ENCODE measurements around the gene ANKRD7. TPM values are rescaled to one million over a fixed set of nuclear protein-coding genes. Genes with fewer than 3 reads are reported as not detected.

Gene ANKRD7
- total RNA-seq, 2 experiments from 2014 or later: 0.47 to 0.66 TPM

DNA sequence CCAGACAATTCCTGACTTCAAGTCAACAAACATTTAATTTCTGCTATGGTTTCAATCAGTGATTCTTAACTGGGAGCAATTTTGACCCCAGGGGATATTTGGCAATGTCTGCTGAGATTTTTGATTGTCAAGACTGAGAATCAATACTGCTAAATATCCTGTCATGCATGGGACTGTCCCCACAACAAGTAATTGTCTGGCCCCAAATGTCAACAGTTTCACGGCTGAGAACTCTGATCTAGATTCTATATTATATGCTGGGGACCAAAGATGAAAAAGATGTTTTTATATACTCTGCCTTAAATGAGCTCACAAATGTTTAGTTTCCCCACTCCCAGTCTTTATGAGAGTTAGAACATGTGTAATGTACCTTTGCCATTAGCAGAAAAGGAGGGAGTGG, 19.2 kb downstream of the ANKRD7 start:
- ATAC-seq: no peak
- H3K4me1 Mint-ChIP-seq (ENCODE audit: low read depth): no peaks in the 10 kb centered on the region

DNA sequence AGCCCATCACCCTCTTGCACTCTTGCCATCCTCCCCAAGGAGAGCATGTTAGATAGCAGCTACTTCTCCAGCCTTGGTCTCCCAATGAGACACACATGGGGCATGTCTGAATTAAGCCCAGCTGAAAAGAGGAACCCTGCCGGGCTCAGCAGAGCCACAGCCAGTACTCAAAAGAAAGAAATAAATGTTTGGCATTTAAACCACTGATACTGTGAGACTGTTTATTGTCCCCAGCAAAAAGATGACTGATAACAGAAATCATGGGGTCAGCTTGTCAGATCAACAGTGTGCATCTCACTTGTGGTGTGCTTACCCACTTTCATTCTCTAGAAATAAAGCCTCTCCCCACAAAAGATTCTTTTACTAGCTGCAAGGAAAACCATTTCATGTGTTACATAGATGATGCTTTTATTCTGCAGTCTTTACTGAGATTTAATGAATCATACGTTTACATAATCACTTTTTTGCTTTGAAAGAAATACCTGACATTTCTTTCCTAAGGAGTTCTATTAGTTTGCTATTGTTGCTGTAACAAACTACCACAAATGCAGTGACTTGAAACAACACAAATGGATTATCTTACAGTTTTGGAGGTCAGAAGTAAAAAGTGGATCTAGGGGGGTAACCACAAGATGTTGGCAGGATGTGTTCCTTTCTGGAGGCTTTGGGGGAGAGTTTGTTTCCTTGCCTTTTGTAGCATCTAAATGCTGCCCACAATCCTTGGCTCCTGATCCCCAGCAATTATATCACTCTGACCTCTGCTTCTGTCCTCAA, 20.9 kb downstream of the ANKRD7 start:
- ChIA-PET POLR2A (no interaction called here), CTCF (no interaction called here)
- H3K4me3 Mint-ChIP-seq: no peak overlapping the region
- H3K27me3 Mint-ChIP-seq (ENCODE audit: low read depth): peaks cover 6% of the 10 kb centered on the region
- H3K9me3 Mint-ChIP-seq (ENCODE audit: insufficient read depth): no peaks in the 10 kb centered on the region
- no peak overlapping the region for H3K27ac Mint-ChIP-seq
- no peaks in the 10 kb centered on the region for H3K36me3 Mint-ChIP-seq (ENCODE audit: low read depth)
- DNase-seq (no peak), ATAC-seq (no peak)
- no peaks in the 10 kb centered on the region for H3K4me1 Mint-ChIP-seq (ENCODE audit: low read depth)

More for the DNA sequence above, 19.2 kb downstream of the ANKRD7 start:
- Mint-ChIP-seq H3K27ac (no peak overlapping the region), H3K4me3 (no peak overlapping the region), H3K9me3 (ENCODE audit: insufficient read depth) (no peaks in the 10 kb centered on the region), H3K27me3 (ENCODE audit: low read depth) (peaks cover 6% of the 10 kb centered on the region), H3K36me3 (ENCODE audit: low read depth) (no peaks in the 10 kb centered on the region)
- DNase-seq: no peak
- ChIA-PET POLR2A (no interaction called here), CTCF (interaction anchor here (0.7 kb wide), 1 partner anchor 15 kb away, joined by 3 read pairs; no protein-coding TSS in a partner anchor)

DNA sequence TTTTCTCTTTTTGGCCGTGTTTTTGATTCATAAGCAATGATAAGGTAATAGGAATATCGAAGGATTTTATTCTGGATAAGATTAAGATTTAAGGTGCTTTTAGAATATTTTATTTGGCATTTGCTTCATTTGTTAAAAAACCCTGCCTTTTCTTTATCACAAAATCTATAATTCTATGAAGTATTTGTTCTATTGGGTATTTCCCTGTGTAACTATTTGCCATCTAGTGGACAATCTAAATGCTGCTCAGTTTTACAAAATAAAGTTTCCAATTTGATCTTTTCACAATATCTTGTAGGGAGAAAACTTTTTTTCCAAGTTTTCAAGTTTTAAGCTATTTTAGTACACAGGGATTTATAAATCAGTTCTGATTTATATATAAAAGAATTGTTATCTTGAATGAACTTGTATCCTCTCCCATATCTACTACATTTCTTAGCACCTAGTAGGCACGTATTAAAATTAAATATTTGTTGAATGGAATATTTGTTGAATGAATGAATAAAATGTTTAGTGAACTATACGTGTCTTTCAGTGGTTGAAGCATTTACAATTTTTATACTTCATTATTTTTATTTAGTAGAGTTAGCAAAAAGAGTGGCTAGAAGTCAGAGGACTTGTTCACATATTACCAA, 26.5 kb downstream of the ANKRD7 start:
- H3K27me3 Mint-ChIP-seq (ENCODE audit: low read depth): peaks cover 7% of the 10 kb centered on the region
- no peaks in the 10 kb centered on the region for H3K9me3 Mint-ChIP-seq (ENCODE audit: insufficient read depth)
- ChIA-PET CTCF (interaction anchor here (0.6 kb wide), 1 partner anchor 1262 kb away, joined by 3 read pairs; no protein-coding TSS in a partner anchor), POLR2A (no interaction called here)
- no peaks in the 10 kb centered on the region for H3K36me3 Mint-ChIP-seq (ENCODE audit: low read depth)
- no peaks in the 10 kb centered on the region for H3K4me1 Mint-ChIP-seq (ENCODE audit: low read depth)
- ATAC-seq: no peak
- no peak overlapping the region for H3K4me3 Mint-ChIP-seq
- DNase-seq: no peak
- H3K27ac Mint-ChIP-seq: no peak overlapping the region

DNA sequence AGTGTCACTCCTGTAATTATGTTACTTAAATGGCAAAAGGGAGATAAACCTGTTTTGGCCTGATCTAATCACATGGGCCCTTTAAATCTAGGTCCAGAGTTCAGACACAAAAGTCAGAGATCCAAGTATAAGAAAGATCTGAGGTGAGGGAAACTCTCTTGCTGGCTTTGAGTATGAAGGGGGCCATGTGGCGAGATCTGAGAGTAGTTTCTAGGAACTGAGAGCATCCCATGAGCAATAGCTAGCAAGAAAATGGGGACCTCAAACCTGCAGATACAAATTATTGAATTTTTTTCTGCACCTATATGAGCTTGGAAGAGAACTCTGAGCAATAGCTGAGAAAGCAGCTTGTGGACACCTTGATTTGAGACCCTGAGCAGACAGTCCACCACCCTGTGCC, 27.6 kb downstream of the ANKRD7 start:
- Mint-ChIP-seq H3K4me3 (no peak overlapping the region), H3K9me3 (ENCODE audit: insufficient read depth) (no peaks in the 10 kb centered on the region), H3K4me1 (ENCODE audit: low read depth) (no peaks in the 10 kb centered on the region), H3K27ac (no peak overlapping the region), H3K27me3 (ENCODE audit: low read depth) (peaks cover 7% of the 10 kb centered on the region), H3K36me3 (ENCODE audit: low read depth) (no peaks in the 10 kb centered on the region)
- ATAC-seq: no peak
- ChIA-PET POLR2A (no interaction called here), CTCF (no interaction called here)
- DNase-seq: no peak

DNA sequence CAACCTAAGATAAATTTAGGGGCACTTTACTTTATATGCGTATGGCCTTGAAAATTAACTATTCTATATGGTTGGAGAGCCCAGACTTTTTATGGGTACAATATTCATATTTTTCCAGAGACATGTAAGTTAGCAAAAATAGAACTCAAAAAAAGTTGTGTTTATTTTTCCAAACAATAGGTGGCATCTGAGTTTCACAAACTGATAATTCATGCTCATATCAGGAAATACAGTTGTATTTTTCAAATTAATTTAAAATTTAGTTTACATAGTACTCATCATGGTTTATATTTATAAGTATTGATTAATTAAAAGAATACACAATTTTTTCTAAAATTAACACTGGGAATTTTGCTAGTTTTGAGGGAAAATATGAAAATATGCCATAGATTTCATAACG, 34.6 kb downstream of the ANKRD7 start:
- H3K36me3 Mint-ChIP-seq (ENCODE audit: low read depth): no peaks in the 10 kb centered on the region
- ChIA-PET CTCF (no interaction called here), POLR2A (no interaction called here)
- no peaks in the 10 kb centered on the region for H3K9me3 Mint-ChIP-seq (ENCODE audit: insufficient read depth)
- H3K27ac Mint-ChIP-seq: no peak overlapping the region
- DNase-seq (no peak), ATAC-seq (no peak)
- H3K4me3 Mint-ChIP-seq: no peak overlapping the region
- H3K4me1 Mint-ChIP-seq (ENCODE audit: low read depth): no peaks in the 10 kb centered on the region
- H3K27me3 Mint-ChIP-seq (ENCODE audit: low read depth): peaks cover 7% of the 10 kb centered on the region

DNA sequence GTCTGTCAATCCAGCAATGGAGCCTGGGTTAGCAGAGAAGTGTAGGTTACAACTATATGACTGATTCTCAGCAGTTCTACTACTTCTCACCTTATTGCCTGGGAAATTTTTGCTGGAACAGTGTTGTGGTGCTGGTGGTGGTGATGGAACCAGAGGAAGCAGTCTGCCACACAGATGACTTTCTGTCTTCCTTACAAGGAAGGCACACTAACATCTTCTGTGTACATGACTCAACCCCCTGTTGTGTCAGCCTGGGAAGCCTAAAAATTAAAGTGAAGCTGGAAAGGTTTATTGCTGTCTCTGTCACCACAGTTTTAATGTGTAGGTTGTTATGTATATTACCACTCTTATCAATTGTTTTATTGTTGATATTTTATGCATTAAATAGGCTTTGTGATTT, 40.3 kb downstream of the ANKRD7 start:
- Mint-ChIP-seq H3K4me1 (ENCODE audit: low read depth) (no peaks in the 10 kb centered on the region), H3K9me3 (ENCODE audit: insufficient read depth) (no peaks in the 10 kb centered on the region), H3K4me3 (no peak overlapping the region), H3K36me3 (ENCODE audit: low read depth) (no peaks in the 10 kb centered on the region), H3K27ac (no peak overlapping the region), H3K27me3 (ENCODE audit: low read depth) (peaks cover 19% of the 10 kb centered on the region)
- CTCF ChIA-PET: no interaction called here
- DNase-seq (no peak), ATAC-seq (no peak)
- POLR2A ChIA-PET: no interaction called here

DNA sequence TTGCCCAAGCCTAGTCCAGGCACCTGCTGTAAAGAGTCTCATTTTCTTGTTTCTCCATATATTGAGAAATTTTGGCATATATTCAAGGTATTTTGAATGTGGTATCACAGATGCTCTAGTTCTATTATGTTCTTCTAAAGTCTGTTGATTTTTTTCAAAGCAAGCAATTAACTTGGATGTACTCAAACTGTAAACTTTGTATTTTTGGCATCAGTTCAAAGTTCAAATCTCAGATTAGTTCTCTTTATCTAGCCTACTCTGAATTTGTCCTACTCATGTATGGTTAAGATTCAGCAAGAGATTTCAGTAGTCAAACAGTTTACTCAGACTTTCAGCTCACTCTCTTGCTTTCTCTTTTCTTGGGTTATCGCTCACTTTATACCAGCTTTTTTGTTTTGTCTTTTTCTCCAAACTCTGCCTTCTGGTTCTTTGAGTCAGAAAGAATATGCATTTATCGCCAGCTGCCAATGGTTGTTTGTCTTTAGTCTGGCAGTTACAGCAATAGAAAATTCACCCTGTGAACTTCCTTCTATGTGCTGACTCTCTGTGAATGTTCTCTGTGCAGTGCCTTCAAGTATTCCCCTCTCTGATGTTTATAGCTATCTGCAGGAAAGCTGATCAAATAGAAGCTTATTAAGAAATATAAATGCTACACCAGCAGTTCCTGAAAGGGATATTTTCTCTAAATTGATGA, 56.0 kb downstream of the ANKRD7 start:
- Mint-ChIP-seq H3K4me3 (no peak overlapping the region), H3K36me3 (ENCODE audit: low read depth) (no peaks in the 10 kb centered on the region), H3K27me3 (ENCODE audit: low read depth) (peaks cover 46% of the 10 kb centered on the region), H3K27ac (no peak overlapping the region), H3K9me3 (ENCODE audit: insufficient read depth) (no peaks in the 10 kb centered on the region), H3K4me1 (ENCODE audit: low read depth) (no peaks in the 10 kb centered on the region)
- ATAC-seq (no peak), DNase-seq (no peak)
- ChIA-PET CTCF (no interaction called here), POLR2A (no interaction called here)

DNA sequence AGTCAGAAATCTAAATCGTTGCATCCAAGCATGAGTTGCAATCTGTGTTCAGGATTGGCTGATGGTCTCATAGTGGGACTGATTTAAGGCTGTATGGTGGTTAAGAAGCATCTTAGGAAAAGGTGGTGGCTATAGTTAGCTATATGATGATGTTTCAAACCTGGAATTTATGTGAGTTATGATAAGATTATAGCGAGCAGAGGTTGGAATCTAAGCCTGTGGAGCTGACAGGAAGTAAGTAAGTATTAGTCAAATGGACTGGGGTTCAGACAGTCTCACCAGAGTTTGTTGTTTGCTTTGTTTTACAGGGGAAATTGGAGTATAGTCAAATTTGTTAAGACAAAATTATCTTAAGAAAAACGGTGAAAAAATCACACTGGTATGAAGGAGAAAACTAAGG, 56.7 kb downstream of the ANKRD7 start:
- Mint-ChIP-seq H3K27me3 (ENCODE audit: low read depth) (peaks cover 49% of the 10 kb centered on the region), H3K4me3 (no peak overlapping the region), H3K4me1 (ENCODE audit: low read depth) (no peaks in the 10 kb centered on the region), H3K27ac (no peak overlapping the region), H3K36me3 (ENCODE audit: low read depth) (no peaks in the 10 kb centered on the region), H3K9me3 (ENCODE audit: insufficient read depth) (no peaks in the 10 kb centered on the region)
- ChIA-PET CTCF (no interaction called here), POLR2A (no interaction called here)
- no peak for DNase-seq
- no peak for ATAC-seq

DNA sequence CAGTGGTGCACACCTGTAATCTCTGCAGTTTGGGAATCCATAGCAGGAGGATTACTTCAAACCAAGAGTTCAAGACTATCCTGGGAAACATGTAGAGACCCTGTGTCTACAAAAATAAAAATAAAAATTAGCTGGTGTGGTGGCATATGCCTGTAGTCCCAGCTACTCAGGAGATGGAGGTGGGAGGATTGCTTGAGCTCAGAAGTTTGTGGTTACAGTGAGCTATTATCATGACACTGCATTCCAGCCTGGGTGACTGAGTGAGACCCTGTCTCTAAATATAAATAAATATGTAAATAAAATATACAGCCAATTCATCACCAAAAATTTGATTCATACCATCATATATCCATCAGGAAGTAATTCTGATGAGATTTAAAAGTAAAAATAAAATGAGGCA, 60.9 kb downstream of the ANKRD7 start:
- POLR2A ChIA-PET: no interaction called here
- Mint-ChIP-seq H3K36me3 (ENCODE audit: low read depth) (peaks cover 24% of the 10 kb centered on the region), H3K27ac (no peak overlapping the region), H3K4me1 (ENCODE audit: low read depth) (peaks cover 29% of the 10 kb centered on the region), H3K27me3 (ENCODE audit: low read depth) (peaks cover 50% of the 10 kb centered on the region), H3K9me3 (ENCODE audit: insufficient read depth) (peaks cover 9% of the 10 kb centered on the region), H3K4me3 (no peak overlapping the region)
- ATAC-seq: no peak
- DNase-seq: no peak
- CTCF ChIA-PET: no interaction called here

DNA sequence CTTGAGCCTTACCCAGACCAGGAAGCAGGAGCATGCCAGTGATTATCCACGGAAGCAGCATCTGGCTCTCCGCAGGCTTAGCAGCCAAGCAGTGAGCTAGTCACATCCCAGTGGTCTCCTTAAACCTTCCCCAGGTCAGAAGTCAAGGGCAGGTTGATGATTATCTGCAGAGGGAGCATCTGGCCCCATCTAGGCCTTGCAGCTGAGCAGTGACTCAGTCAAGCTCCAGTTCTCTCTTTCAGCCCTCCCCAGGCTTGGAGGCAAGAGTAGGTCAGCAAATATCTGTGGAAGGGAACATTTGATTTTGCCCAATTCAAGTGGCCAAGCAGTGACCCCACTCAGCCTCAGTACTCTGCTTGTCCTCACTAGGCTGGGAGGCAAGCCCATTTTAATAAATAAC, 61.6 kb downstream of the ANKRD7 start:
- H3K27ac Mint-ChIP-seq: no peak overlapping the region
- ChIA-PET CTCF (no interaction called here), POLR2A (no interaction called here)
- ATAC-seq (no peak), DNase-seq (no peak)
- H3K4me1 Mint-ChIP-seq (ENCODE audit: low read depth): peaks cover 29% of the 10 kb centered on the region
- H3K36me3 Mint-ChIP-seq (ENCODE audit: low read depth): peaks cover 25% of the 10 kb centered on the region
- H3K4me3 Mint-ChIP-seq: no peak overlapping the region
- peaks cover 42% of the 10 kb centered on the region for H3K27me3 Mint-ChIP-seq (ENCODE audit: low read depth)
- H3K9me3 Mint-ChIP-seq (ENCODE audit: insufficient read depth): peaks cover 11% of the 10 kb centered on the region

DNA sequence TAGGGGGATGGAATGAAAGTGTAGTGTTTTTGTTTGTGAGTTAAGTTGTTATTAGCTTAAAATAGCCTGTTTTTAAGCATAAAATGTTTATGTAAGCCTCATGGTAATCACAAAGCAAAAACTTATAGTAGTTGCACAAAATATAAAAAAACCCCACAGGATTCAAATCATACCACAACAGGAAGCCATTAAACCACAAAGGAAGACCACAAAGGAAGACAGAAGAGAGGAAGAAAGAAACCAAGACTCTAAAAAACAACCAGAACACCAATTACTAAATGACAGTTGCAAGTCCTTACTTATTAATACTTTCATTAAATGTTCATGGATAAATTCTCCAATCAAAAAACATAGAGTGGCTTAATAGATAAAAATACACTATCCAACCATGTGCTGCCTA, 63.6 kb downstream of the ANKRD7 start:
- H3K27me3 Mint-ChIP-seq (ENCODE audit: low read depth): peaks cover 49% of the 10 kb centered on the region
- H3K9me3 Mint-ChIP-seq (ENCODE audit: insufficient read depth): peaks cover 25% of the 10 kb centered on the region
- peaks cover 29% of the 10 kb centered on the region for H3K4me1 Mint-ChIP-seq (ENCODE audit: low read depth)
- ChIA-PET CTCF (no interaction called here), POLR2A (no interaction called here)
- peak overlapping the region; percentile 60 for H3K4me3 Mint-ChIP-seq
- ATAC-seq (peak; percentile 69), DNase-seq (peak; percentile 33)
- H3K36me3 Mint-ChIP-seq (ENCODE audit: low read depth): peaks cover 33% of the 10 kb centered on the region
- H3K27ac Mint-ChIP-seq: peak overlapping the region; percentile 82

DNA sequence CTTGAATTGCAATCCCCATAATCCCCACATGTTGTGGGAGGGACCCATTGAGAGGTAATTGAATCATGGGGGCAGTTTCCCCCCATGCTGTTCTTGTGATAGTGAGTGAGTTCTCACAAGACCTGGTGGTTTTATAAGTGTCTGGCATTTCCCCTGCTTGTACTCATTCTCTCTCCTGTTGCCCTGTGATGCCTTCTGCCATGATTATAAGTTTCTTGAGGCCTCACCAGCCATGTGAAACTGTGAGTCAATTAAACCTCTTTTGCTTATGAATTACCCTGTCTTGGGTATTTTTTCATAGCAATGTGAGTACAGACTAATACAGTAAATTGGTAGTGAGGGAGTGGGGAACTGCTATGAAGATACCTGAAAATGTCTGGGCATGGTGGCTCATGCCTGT, 65.0 kb downstream of the ANKRD7 start:
- H3K27me3 Mint-ChIP-seq (ENCODE audit: low read depth): peaks cover 48% of the 10 kb centered on the region
- no peak overlapping the region for H3K27ac Mint-ChIP-seq
- H3K9me3 Mint-ChIP-seq (ENCODE audit: insufficient read depth): peaks cover 25% of the 10 kb centered on the region
- H3K4me1 Mint-ChIP-seq (ENCODE audit: low read depth): peaks cover 29% of the 10 kb centered on the region
- ChIA-PET CTCF (no interaction called here), POLR2A (no interaction called here)
- H3K36me3 Mint-ChIP-seq (ENCODE audit: low read depth): peaks cover 33% of the 10 kb centered on the region
- DNase-seq (no peak), ATAC-seq (no peak)
- H3K4me3 Mint-ChIP-seq: no peak overlapping the region

Data from activated CD8-positive, alpha-beta T cell treated with anti-CD3 and anti-CD28 coated beads, Interleukin-2, amount 10 ng/mL, durations not matched to agents 7 days and 5 days (primary cell).